CD14-positive monocyte (primary cell): ENCODE results near the gene CDYL2. TPM values are rescaled to one million over a fixed set of nuclear protein-coding genes. Genes with fewer than 3 reads are reported as not detected.
A peak's percentile ranks its signal among the peaks of the same experiment; 100 is the strongest.

Source experiments
- DNase-seq, 3 donors: peaks; one replicate each; pipeline ENCODE4 v3.0.0-alpha.2; 2011 to 2022
- H2AFZ ChIP-seq: 2 replicates; pipeline ENCODE4 v1.6.0; 2012; ENCODE audit warnings: mild to moderate bottlenecking, low read depth, low read length, inconsistent platforms; ENCODE audit not compliant: insufficient read depth, poor library complexity, severe bottlenecking
- H3K27ac ChIP-seq, 2 donors: 1 replicate in 1 of 2; 2 replicates in 1 of 2; pipeline ENCODE4 v1.5.1; 2012 to 2013; ENCODE audit warnings: low read length in 2 of 2, control low read depth in 1 of 2, inconsistent platforms in 1 of 2, low read depth in 1 of 2, mild to moderate bottlenecking in 1 of 2
- H3K27me3 ChIP-seq, 2 donors: one replicate each; pipeline versions ENCODE4 v1.6.0 to v1.6.1; 2011 to 2013; ENCODE audit warnings: low read length in 2 of 2; ENCODE audit not compliant: control insufficient read depth in 2 of 2, insufficient read depth in 2 of 2
- H3K36me3 ChIP-seq, 2 donors: replicated peaks in 1 of 2; 1 replicate in 1 of 2; 2 replicates in 1 of 2; pipeline versions ENCODE4 v1.5.1 to v1.6.1; 2012 to 2013; ENCODE audit warnings: low read length in 2 of 2, control low read depth in 1 of 2, inconsistent platforms in 1 of 2, mild to moderate bottlenecking in 1 of 2; ENCODE audit not compliant: insufficient read depth in 2 of 2, control insufficient read depth in 1 of 2
- H3K4me1 ChIP-seq, 2 donors: 1 replicate in 1 of 2; 2 replicates in 1 of 2; pipeline versions ENCODE4 v1.5.1 to v1.6.1; 2012 to 2013; ENCODE audit warnings: low read length in 2 of 2, control low read depth in 1 of 2, inconsistent platforms in 1 of 2, mild to moderate bottlenecking in 1 of 2, moderate library complexity in 1 of 2; ENCODE audit not compliant: insufficient read depth in 2 of 2, control insufficient read depth in 1 of 2
- H3K4me2 ChIP-seq: replicated peaks from 2 replicates; pipeline ENCODE3; 2012; ENCODE audit warnings: low read length, moderate library complexity, mild to moderate bottlenecking; ENCODE audit not compliant: poor library complexity, severe bottlenecking; ENCODE audit errors: extremely low read depth
- H3K4me3 ChIP-seq, 3 experiments: fragments of 200-600 bp in 1 of 3; sonication (generic) in 1 of 3; replicated peaks in 1 of 3; 1 replicate in 2 of 3; 2 replicates in 1 of 3; pipeline ENCODE4 v1.5.1; 2011 to 2013; ENCODE audit warnings: low read length in 3 of 3, mild to moderate bottlenecking in 3 of 3, control low read depth in 2 of 3, low read depth in 2 of 3, inconsistent platforms in 1 of 3, moderate library complexity in 1 of 3
- H3K79me2 ChIP-seq: 2 replicates; pipeline ENCODE4 v1.6.0; 2012; ENCODE audit warnings: mild to moderate bottlenecking, control low read depth, inconsistent platforms, low read length, moderate library complexity; ENCODE audit not compliant: insufficient read depth
- H3K9ac ChIP-seq: 2 replicates; pipeline ENCODE4 v1.6.0; 2017; ENCODE audit warnings: low read length, mild to moderate bottlenecking; ENCODE audit not compliant: insufficient read depth, poor library complexity, severe bottlenecking
- H3K9me3 ChIP-seq, 2 donors: replicated peaks in 1 of 2; 1 replicate in 1 of 2; 2 replicates in 1 of 2; pipeline versions ENCODE4 v1.5.1 to v1.6.1; 2012 to 2013; ENCODE audit warnings: low read length in 2 of 2, control low read depth in 1 of 2; ENCODE audit not compliant: control insufficient read depth in 1 of 2, insufficient read depth in 1 of 2
- H4K20me1 ChIP-seq: 2 replicates; pipeline ENCODE4 v1.6.0; 2012; ENCODE audit warnings: mild to moderate bottlenecking, low read length, control low read depth, moderate library complexity; ENCODE audit not compliant: insufficient read depth
- H3K27ac Mint-ChIP-seq, 7 donors: one replicate each; pipeline ENCODE4 v1.8.0; 2020; ENCODE audit warnings: mild to moderate bottlenecking in 7 of 7, mixed read lengths in 7 of 7, moderate library complexity in 6 of 7, inconsistent platforms in 2 of 7
- H3K27me3 Mint-ChIP-seq, 3 donors: one replicate each; pipeline ENCODE4 v1.8.0; 2021 to 2022; ENCODE audit warnings: low read depth in 3 of 3, mild to moderate bottlenecking in 3 of 3, mixed read lengths in 3 of 3, moderate library complexity in 3 of 3, inconsistent platforms in 1 of 3
- H3K36me3 Mint-ChIP-seq, 2 donors: one replicate each; pipeline ENCODE4 v1.8.0; 2020; ENCODE audit warnings: mixed read lengths in 2 of 2, inconsistent platforms in 1 of 2, mild to moderate bottlenecking in 1 of 2
- H3K4me1 Mint-ChIP-seq: one replicate; pipeline ENCODE4 v1.8.0; 2020; ENCODE audit warnings: mild to moderate bottlenecking, mixed read lengths
- H3K4me3 Mint-ChIP-seq, 2 donors: one replicate each; pipeline ENCODE4 v1.8.0; 2020; ENCODE audit warnings: mild to moderate bottlenecking in 2 of 2, mixed read lengths in 2 of 2, moderate library complexity in 1 of 2
- H3K9me3 Mint-ChIP-seq, 7 donors: one replicate each; pipeline ENCODE4 v1.8.0; 2020 to 2022; ENCODE audit warnings: mixed read lengths in 7 of 7, mild to moderate bottlenecking in 6 of 7, moderate library complexity in 6 of 7, inconsistent platforms in 2 of 7
- WGBS: methylation state at CpG from one replicate; pipeline ENCODE4 v1.1.5; 2013; ENCODE audit warnings: missing lambda C conversion rate; ENCODE audit not compliant: insufficient coverage; 5-methylcytosine and 5-hydroxymethylcytosine counted together
- intact Hi-C, 2 donors: fragments of 100-400 bp; cut with micrococcal nuclease; formaldehyde crosslinking; loops; one replicate each; pipeline versions ENCODE4 v1.15.0 to v1.15.1; 2023
- polyA plus RNA-seq, 3 donors: library from polyadenylated mRNA; depleted of rRNA in 1 of 3; unstranded in 2 of 3; stranded (reverse) in 1 of 3; fragments of 300-500 nt in 2 of 3; fragments of >200 nt in 1 of 3; fragmentation: Illumina TruSeq in 2 of 3; gene quantifications; 1 replicate in 2 of 3; 2 replicates in 1 of 3; pipeline ENCODE4 v1.2.3, GENCODE V29; 2012 to 2021
- TF ChIP-seq, protein P1 (sequence below): fragments of 200-600 bp; IDR thresholded peaks from one replicate; pipeline ENCODE4 v1.8.0; 2022; ENCODE audit warnings: antibody characterized with exemption, mild to moderate bottlenecking

Gene CDYL2
- polyA plus RNA-seq, 3 donors: 0.42 to 2.6 (median 0.93) TPM

DNA sequence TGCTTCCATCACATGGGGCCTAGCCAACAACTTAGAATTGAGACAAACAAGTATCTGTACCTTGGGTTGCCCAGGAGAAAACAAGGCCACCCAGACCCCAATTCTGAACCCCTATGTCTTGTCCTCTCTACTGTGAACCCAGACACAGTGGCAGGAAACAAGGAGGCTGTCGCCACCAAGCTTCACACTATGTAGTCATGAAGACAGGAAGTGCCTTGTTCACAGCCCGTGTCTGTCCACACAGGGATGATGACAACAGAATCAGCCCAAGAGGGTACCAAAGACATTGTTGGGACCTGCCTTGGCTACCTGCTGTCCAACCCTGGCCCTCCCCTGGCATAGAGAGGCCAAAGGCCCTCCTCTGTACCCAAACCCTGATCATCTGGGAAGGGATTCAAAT lies 84.8 kb downstream of the CDYL2 start:
- TF ChIP-seq, protein P1, sequence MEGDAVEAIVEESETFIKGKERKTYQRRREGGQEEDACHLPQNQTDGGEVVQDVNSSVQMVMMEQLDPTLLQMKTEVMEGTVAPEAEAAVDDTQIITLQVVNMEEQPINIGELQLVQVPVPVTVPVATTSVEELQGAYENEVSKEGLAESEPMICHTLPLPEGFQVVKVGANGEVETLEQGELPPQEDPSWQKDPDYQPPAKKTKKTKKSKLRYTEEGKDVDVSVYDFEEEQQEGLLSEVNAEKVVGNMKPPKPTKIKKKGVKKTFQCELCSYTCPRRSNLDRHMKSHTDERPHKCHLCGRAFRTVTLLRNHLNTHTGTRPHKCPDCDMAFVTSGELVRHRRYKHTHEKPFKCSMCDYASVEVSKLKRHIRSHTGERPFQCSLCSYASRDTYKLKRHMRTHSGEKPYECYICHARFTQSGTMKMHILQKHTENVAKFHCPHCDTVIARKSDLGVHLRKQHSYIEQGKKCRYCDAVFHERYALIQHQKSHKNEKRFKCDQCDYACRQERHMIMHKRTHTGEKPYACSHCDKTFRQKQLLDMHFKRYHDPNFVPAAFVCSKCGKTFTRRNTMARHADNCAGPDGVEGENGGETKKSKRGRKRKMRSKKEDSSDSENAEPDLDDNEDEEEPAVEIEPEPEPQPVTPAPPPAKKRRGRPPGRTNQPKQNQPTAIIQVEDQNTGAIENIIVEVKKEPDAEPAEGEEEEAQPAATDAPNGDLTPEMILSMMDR: no peak
- no peaks in the 10 kb centered on the region for H4K20me1 ChIP-seq
- WGBS: 14% methylated on average over 2 of the region's 2 CpGs
- no peak overlapping the region for H3K4me2 ChIP-seq
- Mint-ChIP-seq H3K27me3 (no peaks in the 10 kb centered on the region), H3K4me1 (peaks cover 8% of the 10 kb centered on the region), H3K27ac (no peak overlapping the region), H3K4me3 (no peak overlapping the region), H3K36me3 (peaks cover 0 to 4% of the 10 kb centered on the region in 2 donors), H3K9me3 (peaks cover 12 to 24% (median 21%) of the 10 kb centered on the region in 7 donors)
- peaks cover 23 to 24% of the 10 kb centered on the region in 2 donors for H3K9me3 ChIP-seq
- no peak overlapping the region for H3K9ac ChIP-seq
- H3K27me3 ChIP-seq: no peaks in the 10 kb centered on the region
- DNase-seq: no peak
- no peak overlapping the region for H3K4me3 ChIP-seq
- intact Hi-C loops: no loop called here
- H3K27ac ChIP-seq: no peak overlapping the region
- no peaks in the 10 kb centered on the region for H3K4me1 ChIP-seq
- no peaks in the 10 kb centered on the region for H3K36me3 ChIP-seq
- no peaks in the 10 kb centered on the region for H3K79me2 ChIP-seq
- no peak overlapping the region for H2AFZ ChIP-seq

DNA sequence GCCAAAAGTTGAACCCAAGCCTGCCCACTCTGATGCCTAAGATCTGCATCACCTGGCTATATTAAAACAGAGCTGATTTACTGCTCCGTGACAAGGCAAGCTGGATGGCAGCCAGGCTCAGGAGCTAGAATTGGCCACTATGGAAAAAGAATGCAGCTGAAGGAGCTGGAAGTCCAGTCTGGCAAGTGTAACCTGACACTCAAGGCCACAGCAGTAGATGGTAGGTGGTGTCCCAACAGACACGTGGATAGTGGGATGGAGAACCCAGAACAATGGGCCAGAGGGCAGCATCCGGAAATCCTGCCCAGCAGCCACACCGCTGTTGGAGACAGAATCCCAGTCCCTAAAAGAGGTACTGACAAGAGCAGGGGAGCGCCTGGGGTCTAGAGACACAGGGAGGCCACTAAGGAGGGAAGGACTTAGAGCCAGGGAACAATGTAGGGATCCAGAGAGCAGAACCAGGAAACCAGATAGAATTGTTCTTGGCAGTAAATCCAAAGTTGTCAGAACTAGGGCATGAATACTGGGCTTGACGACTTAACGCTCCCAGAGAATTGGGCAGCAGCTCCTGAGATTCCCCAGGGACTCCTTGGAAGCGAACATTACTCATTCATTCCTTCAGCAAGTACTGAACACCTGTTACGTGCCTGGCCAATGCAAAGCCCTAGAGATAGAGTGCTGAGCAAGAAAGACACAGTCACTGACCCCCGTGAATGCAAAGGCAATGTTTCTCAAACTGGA lies 85.7 kb downstream of the CDYL2 start:
- Histone ChIP-seq H3K36me3 (no peaks in the 10 kb centered on the region), H3K9me3 (peaks cover 16 to 25% of the 10 kb centered on the region in 2 donors), H4K20me1 (no peaks in the 10 kb centered on the region), H2AFZ (no peak overlapping the region), H3K4me1 (no peaks in the 10 kb centered on the region), H3K9ac (no peak overlapping the region), H3K27me3 (no peaks in the 10 kb centered on the region), H3K79me2 (no peaks in the 10 kb centered on the region), H3K4me3 (no peak overlapping the region), H3K27ac (no peak overlapping the region), H3K4me2 (no peak overlapping the region)
- Mint-ChIP-seq H3K9me3 (peaks cover 4 to 16% (median 13%) of the 10 kb centered on the region in 7 donors), H3K27me3 (no peaks in the 10 kb centered on the region), H3K27ac (peak overlapping the region in 1 of 7 donors; percentile 54), H3K36me3 (peaks cover under 1 to 1% of the 10 kb centered on the region in 2 donors), H3K4me3 (no peak overlapping the region), H3K4me1 (peaks cover 8% of the 10 kb centered on the region)
- WGBS: over 99% methylated on average over 10 of the region's 10 CpGs
- DNase-seq: no peak
- intact Hi-C loops: no loop called here
- TF ChIP-seq, protein P1: no peak
